Measurements from ENCODE around the gene PPP1R7. TPM values are rescaled to one million over a fixed set of nuclear protein-coding genes. Genes with fewer than 3 reads are reported as not detected.

The PPP1R7 gene
- total RNA-seq, 4 donors from 2014 or later, result 58.7 to 74.0 (median 68.8) TPM

DNA sequence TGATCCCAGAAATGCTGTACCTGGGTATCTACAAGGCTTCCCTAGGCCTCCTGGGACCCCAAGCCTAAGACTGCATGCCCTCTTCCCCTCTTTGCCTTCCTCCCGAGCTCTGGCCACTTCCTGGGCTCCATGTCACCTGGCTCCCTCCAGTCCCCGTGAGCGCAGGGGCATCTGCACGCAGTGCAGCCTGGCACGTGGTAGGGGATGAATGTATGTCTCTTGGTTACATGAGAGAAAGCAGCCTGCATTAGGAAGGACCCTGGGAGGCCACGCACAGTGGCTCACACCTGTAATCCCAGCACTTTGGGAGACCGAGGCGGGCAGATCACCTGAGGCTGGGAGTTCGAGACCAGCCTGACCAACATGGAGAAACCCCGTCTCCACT, 16.8 kb upstream of the PPP1R7 start:
- DNase-seq, result no peak
- peaks cover 0 to 3% of the 10 kb centered on the region in 2 donors for H3K36me3 ChIP-seq
- WGBS, 2 donors, result 94 to 100% methylated on average over 7 to 9 of the region's 10 CpGs
- no peaks in the 10 kb centered on the region for H3K27me3 ChIP-seq
- no peaks in the 10 kb centered on the region for H3K4me1 ChIP-seq
- intact Hi-C loops (cut with DNase I), result no loop called here
- no peak overlapping the region for H3K4me3 ChIP-seq (replicated peaks in 1 of 3)
- H3K27ac ChIP-seq, result no peak overlapping the region
- no peaks in the 10 kb centered on the region for H3K9me3 ChIP-seq
- TF ChIP-seq, protein P1, sequence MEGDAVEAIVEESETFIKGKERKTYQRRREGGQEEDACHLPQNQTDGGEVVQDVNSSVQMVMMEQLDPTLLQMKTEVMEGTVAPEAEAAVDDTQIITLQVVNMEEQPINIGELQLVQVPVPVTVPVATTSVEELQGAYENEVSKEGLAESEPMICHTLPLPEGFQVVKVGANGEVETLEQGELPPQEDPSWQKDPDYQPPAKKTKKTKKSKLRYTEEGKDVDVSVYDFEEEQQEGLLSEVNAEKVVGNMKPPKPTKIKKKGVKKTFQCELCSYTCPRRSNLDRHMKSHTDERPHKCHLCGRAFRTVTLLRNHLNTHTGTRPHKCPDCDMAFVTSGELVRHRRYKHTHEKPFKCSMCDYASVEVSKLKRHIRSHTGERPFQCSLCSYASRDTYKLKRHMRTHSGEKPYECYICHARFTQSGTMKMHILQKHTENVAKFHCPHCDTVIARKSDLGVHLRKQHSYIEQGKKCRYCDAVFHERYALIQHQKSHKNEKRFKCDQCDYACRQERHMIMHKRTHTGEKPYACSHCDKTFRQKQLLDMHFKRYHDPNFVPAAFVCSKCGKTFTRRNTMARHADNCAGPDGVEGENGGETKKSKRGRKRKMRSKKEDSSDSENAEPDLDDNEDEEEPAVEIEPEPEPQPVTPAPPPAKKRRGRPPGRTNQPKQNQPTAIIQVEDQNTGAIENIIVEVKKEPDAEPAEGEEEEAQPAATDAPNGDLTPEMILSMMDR (IDR thresholded peaks at IDR 0.05), result no peak
- TF ChIP-seq POLR2A (IDR thresholded peaks at IDR 0.05), result no peak

DNA sequence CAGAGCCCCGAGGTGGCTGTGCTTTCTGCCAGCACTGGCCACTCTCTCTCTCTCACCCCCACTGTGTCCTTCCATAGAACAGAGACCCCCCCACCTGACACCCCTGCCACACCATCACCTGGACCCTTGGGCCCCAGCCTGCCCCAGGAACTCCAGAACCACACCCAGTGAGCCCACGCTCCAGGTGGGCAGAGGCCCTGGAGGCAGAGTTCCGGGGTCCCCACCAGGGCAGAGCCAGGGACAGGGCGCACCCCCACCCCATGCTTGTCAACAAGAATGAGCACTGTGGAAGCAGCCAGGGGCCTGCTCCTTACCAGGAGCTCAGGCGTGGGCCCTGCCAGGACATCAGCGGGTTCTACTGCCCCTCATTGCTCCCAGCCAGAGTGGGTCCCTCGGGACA, 15.6 kb upstream of the PPP1R7 start:
- TF ChIP-seq, protein P1 (IDR thresholded peaks at IDR 0.05), result no peak
- no peak for TF ChIP-seq POLR2A (IDR thresholded peaks at IDR 0.05)
- Histone ChIP-seq H3K4me1 (no peaks in the 10 kb centered on the region), H3K27me3 (no peaks in the 10 kb centered on the region), H3K27ac (no peak overlapping the region), H3K9me3 (no peaks in the 10 kb centered on the region), H3K4me3 (replicated peaks in 1 of 3) (no peak overlapping the region), H3K36me3 (peaks cover 0 to 3% of the 10 kb centered on the region in 2 donors)
- intact Hi-C loops (cut with DNase I), result no loop called here
- WGBS, 2 donors, result 97 to 99% methylated on average over 4 to 7 of the region's 7 CpGs
- DNase-seq, result no peak

DNA sequence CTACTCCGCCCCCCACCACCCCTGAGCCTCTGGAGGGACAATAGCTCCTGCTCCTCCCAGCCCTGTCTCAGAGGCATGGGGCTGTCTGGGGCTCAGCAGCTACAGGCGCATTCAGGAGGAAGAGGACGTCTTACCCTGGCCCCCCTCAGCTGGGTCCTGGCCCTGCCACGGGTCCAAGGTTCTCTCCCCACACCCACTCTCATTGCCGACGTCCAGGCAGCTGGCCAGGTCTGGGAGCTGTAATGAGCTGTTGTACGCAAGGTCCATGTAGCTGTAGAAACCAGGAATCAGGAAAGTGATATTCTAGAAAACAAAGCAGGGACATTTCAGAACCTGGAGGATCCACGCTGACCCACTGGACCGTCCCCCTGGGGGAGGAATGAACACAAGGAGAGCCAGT, 14.5 kb upstream of the PPP1R7 start:
- Histone ChIP-seq H3K27me3 (no peaks in the 10 kb centered on the region), H3K4me3 (replicated peaks in 1 of 3) (no peak overlapping the region), H3K36me3 (peaks cover 0 to 3% of the 10 kb centered on the region in 2 donors), H3K4me1 (no peaks in the 10 kb centered on the region), H3K9me3 (no peaks in the 10 kb centered on the region), H3K27ac (no peak overlapping the region)
- TF ChIP-seq, protein P1 (IDR thresholded peaks at IDR 0.05), result no peak
- no peak for TF ChIP-seq POLR2A (IDR thresholded peaks at IDR 0.05)
- DNase-seq, result no peak
- 81 to 84% methylated on average over 7 to 9 of the region's 9 CpGs for WGBS, 2 donors
- intact Hi-C loops (cut with DNase I), result no loop called here

DNA sequence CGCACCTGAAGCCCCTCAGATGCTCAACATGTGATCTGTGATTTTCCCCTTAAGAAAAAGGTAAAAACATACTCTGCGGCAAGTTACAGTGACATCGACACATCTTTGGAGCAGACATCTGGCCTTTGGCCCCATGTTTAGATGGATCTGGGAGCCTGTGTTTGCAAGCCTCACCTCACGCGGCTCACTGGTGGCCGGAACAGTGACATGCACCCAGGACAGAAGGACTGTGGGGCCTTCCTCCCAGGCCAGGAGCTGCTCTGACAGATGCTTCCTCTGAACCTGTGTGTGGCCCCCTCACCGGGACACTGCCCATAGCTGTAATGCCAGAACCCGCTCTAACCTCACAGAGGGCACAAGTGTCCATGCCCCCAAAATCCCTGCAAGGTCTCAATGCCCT, 14.1 kb upstream of the PPP1R7 start:
- H3K27ac ChIP-seq, result no peak overlapping the region
- DNase-seq, result no peak
- peaks cover 0 to 3% of the 10 kb centered on the region in 2 donors for H3K36me3 ChIP-seq
- TF ChIP-seq POLR2A (IDR thresholded peaks at IDR 0.05), result no peak
- TF ChIP-seq, protein P1 (IDR thresholded peaks at IDR 0.05), result no peak
- H3K4me3 ChIP-seq (replicated peaks in 1 of 3), result no peak overlapping the region
- H3K27me3 ChIP-seq, result no peaks in the 10 kb centered on the region
- intact Hi-C loops (cut with DNase I), result no loop called here
- 95 to 96% methylated on average over 8 of the region's 8 CpGs for WGBS, 2 donors
- H3K4me1 ChIP-seq, result no peaks in the 10 kb centered on the region
- H3K9me3 ChIP-seq, result no peaks in the 10 kb centered on the region

DNA sequence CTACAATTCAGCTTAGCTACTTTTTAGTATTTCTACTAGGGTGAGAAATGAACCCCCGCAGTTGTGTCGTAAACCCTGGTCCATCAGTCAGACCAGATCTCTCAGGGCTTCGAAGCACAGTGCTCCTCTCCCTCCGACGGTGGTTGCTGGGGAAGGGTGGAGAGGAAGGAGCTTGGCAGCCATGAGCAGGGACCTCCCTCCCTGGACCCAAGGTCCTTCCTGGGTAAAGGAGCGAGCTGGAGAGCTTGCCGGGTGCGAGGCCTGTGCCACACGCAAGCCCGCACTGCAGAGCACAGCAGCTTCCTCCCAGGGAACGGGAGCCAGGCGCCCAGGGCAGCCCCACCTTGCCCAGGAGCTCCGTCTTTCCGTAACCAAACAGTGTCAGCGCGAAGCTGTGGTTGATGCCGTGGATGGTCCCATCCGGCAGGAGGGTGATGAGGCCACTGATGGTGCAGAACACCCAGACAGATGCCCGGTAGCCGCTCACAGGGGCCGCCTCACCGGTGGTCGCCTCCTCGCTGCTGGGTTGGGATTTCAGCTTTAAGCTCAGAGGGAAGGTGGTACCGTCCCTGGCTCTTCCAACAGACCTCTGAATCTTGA, 13.5 kb upstream of the PPP1R7 start:
- intact Hi-C loops (cut with DNase I), result no loop called here
- WGBS, 2 donors, result 94 to 95% methylated on average over 19 to 22 of the region's 25 CpGs
- DNase-seq, result no peak
- no peak overlapping the region for H3K4me3 ChIP-seq (replicated peaks in 1 of 3)
- H3K36me3 ChIP-seq, result peaks cover 0 to 3% of the 10 kb centered on the region in 2 donors
- TF ChIP-seq, protein P1 (IDR thresholded peaks at IDR 0.05), result no peak
- TF ChIP-seq POLR2A (IDR thresholded peaks at IDR 0.05), result no peak
- H3K9me3 ChIP-seq, result no peaks in the 10 kb centered on the region
- no peaks in the 10 kb centered on the region for H3K4me1 ChIP-seq
- no peaks in the 10 kb centered on the region for H3K27me3 ChIP-seq
- no peak overlapping the region for H3K27ac ChIP-seq
